ENCODE measurements around the gene PIH1D1. TPM values are rescaled to one million over a fixed set of nuclear protein-coding genes. Genes with fewer than 3 reads are reported as not detected.

The PIH1D1 gene
- total and polyA plus RNA-seq, 3 experiments from 2014 or later, result 81.8 to 138 (median 132) TPM

DNA sequence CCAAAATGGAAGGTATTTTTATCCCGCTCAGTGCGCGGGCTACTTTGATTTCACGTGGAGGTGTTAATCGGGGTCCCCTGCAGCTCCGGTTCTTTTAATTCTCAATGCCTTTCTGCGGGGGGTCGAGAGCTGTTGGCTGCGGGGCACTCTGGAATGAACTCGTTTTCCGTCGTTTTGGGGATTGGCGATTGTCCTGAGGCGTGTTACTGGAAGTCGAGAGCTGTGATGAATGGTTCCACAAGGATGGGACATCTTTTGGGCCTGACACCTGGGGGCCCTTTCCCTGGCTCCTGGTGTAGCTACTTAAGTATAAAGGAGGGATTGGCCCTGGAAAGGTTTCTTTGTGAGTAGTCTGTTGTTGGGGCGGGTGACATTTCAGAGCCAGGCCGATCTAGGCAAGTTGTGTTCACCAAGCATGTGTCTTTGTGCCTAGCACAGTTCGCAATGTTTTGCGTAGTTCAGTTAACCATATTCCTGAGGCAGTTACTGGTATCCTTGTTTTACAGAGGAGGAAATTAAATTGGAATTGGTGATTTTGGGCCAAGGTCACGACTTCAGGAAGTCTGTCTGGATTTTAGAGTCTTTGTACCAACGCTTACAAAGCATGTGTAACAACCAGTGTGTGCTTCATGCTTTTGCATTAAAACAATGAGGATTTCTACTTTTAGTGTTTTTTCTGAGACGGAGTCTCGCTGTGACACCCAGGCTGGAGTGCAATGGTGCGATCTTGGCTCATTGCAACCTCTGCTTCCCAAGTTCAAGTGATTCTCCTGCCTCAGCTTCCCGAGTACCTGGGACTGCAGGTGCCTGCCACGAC is 36.6 kb upstream of the PIH1D1 start:
- POLR2A ChIA-PET, result interaction anchor here (0.7 to 2.5 kb wide), 11 partner anchors 8 to 148 kb away, joined by 3 to 27 read pairs (median 5); partner anchors contain the start of genes ALDH16A1, FLT3LG and RPS11

DNA sequence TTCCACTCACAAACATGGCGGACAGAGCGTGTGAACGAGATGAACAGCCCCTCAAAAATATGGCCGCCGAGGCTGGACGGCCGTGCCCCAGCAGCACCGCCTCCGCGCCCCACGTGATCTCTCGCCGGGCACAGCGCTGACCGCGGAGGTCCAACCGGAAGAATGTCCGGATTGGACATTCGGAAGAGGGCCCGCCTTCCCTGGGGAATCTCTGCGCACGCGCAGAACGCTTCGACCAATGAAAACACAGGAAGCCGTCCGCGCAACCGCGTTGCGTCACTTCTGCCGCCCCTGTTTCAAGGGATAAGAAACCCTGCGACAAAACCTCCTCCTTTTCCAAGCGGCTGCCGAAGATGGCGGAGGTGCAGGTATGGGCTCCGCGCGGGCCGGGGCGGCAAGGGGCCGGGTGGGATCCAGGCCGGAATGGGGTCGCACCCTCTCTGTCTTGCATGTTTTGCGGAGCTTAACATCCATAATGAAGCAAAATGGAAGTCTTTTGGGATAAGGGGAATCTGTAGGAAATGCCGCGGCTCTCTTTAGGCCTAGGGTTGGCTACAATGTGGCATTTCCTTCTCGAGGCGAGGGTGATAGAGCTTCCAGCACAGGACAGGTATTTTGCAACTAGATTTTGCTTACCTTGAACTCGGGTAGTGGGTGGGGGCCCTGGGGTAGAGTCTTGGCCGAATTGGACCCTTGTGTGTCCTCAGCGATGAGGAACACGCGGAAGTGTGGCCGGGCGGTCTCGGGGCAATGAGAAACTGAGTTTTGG is 35.8 kb upstream of the PIH1D1 start, which contains the start of gene RPL13A:
TSS of gene RPL13A (plus strand) at position 332 of the 769 bp plus-strand sequence. CDS start at position 354, 22 bp downstream.
- peaks cover 40 to 59% (median 47%) of the 10 kb centered on the region in 3 donors for H3K4me1 Mint-ChIP-seq

More for the DNA sequence above, 36.6 kb upstream of the PIH1D1 start:
- H3K4me1 ChIP-seq (ENCODE audit: insufficient read depth, low read length), result peaks cover 46% of the 10 kb centered on the region
- H3K4me3 ChIP-seq (ENCODE audit: low read length), result peak overlapping the region; percentile 93
- peaks cover 48 to 67% (median 55%) of the 10 kb centered on the region in 3 donors for H3K4me1 Mint-ChIP-seq
- H3K27me3 Mint-ChIP-seq, result peaks cover 0 to 5% of the 10 kb centered on the region in 2 donors
- peak overlapping the region; percentile 92 for H3K27ac ChIP-seq (ENCODE audit: low read depth, low read length)
- H3K36me3 Mint-ChIP-seq, result peaks cover 14 to 87% (median 37%) of the 10 kb centered on the region in 3 donors
- H3K27me3 ChIP-seq (ENCODE audit: insufficient read depth, low read length, poor library complexity, severe bottlenecking), result no peaks in the 10 kb centered on the region
- H3K27ac Mint-ChIP-seq, result peak overlapping the region; percentile 88 to 97 (median 94)
- CTCF ChIA-PET, result interaction anchor here (0.8 to 2.9 kb wide), 13 partner anchors 8 to 190 kb away, joined by 3 to 14 read pairs (median 6); partner anchors contain the start of genes FLT3LG and RPS11
- H3K4me3 Mint-ChIP-seq, result peak overlapping the region; percentile 86 to 99 (median 97)
- no peaks in the 10 kb centered on the region for H3K9me3 ChIP-seq (ENCODE audit: low read length)
- H3K36me3 ChIP-seq (ENCODE audit: insufficient read depth, low read length), result peaks cover 51% of the 10 kb centered on the region
- H3K9me3 Mint-ChIP-seq, result peaks cover 0 to 8% (median 4%) of the 10 kb centered on the region in 5 donors
- no peak for DNase-seq

DNA sequence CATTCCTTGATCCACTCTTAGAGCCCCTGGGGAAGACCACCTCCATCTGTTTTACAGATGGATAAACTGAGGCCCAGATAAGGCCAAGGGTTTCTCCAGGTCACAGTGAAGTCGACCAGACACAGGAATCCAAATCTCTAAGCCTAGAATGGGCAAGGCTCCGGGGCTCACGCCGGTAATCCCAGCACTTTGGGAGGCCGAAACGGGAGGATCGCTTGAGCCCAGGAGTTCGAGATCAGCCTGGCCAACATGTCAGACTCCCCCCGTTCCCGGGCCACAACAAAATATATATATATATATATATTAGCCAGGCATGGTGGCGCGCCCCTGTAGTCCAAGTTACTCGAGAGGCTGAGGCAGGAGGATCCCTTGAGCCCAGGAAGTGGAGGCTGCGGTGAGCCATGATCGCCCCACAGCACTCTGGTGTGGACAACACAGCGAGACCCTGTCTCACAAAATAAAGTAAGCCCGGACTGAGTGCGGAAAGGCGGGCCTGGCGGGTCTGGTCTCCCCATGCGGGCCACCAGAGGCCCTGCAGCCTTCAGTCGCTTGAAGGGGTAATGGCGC is 35.2 kb upstream of the PIH1D1 start:
- no peak for DNase-seq
- Histone ChIP-seq H3K27ac (ENCODE audit: low read depth, low read length) (peak overlapping the region; percentile 45), H3K4me3 (ENCODE audit: low read length) (no peak overlapping the region), H3K4me1 (ENCODE audit: insufficient read depth, low read length) (peaks cover 36% of the 10 kb centered on the region), H3K36me3 (ENCODE audit: insufficient read depth, low read length) (peaks cover 37% of the 10 kb centered on the region), H3K9me3 (ENCODE audit: low read length) (no peaks in the 10 kb centered on the region), H3K27me3 (ENCODE audit: insufficient read depth, low read length, poor library complexity, severe bottlenecking) (no peaks in the 10 kb centered on the region)
- POLR2A ChIA-PET, result interaction anchor here (0.6 to 2.5 kb wide), 6 partner anchors 9 to 366 kb away, joined by 3 to 27 read pairs (median 4); partner anchors contain the start of gene RPS11
- H3K9me3 Mint-ChIP-seq, result peaks cover 0 to 2% (median 0%) of the 10 kb centered on the region in 5 donors
- peaks cover 37 to 52% (median 41%) of the 10 kb centered on the region in 3 donors for H3K4me1 Mint-ChIP-seq
- peak overlapping the region; percentile 88 to 97 (median 94) for H3K27ac Mint-ChIP-seq
- no peaks in the 10 kb centered on the region for H3K27me3 Mint-ChIP-seq
- H3K36me3 Mint-ChIP-seq, result peaks cover under 1 to 87% (median 28%) of the 10 kb centered on the region in 3 donors
- CTCF ChIA-PET, result interaction anchor here (1.0 to 1.3 kb wide), 2 partner anchors 9 to 61 kb away, joined by 3 to 5 read pairs; partner anchors contain the start of gene RPS11
- H3K4me3 Mint-ChIP-seq, result peak overlapping the region; percentile 86 to 99 (median 97)

More for the DNA sequence above, 35.8 kb upstream of the PIH1D1 start, which contains the start of gene RPL13A:
- DNase-seq, result peak; percentile 99 to 100 (median 99)
- Histone ChIP-seq H3K4me1 (ENCODE audit: insufficient read depth, low read length) (peaks cover 38% of the 10 kb centered on the region), H3K4me3 (ENCODE audit: low read length) (peak within 1 kb of the TSS; percentile 93), H3K9me3 (ENCODE audit: low read length) (no peaks in the 10 kb centered on the region), H3K36me3 (ENCODE audit: insufficient read depth, low read length) (peaks cover 43% of the 10 kb centered on the region), H3K27me3 (ENCODE audit: insufficient read depth, low read length, poor library complexity, severe bottlenecking) (no peaks in the 10 kb centered on the region), H3K27ac (ENCODE audit: low read depth, low read length) (peak within 1 kb of the TSS; percentile 92)
- peaks cover 7 to 87% (median 31%) of the 10 kb centered on the region in 3 donors for H3K36me3 Mint-ChIP-seq
- ChIA-PET POLR2A (interaction anchor here (0.6 to 2.5 kb wide), 9 partner anchors 9 to 366 kb away, joined by 3 to 27 read pairs (median 5); partner anchors contain the start of genes FLT3LG and RPS11), CTCF (interaction anchor here (0.8 to 2.9 kb wide), 10 partner anchors 9 to 191 kb away, joined by 3 to 14 read pairs (median 7); partner anchors contain the start of genes FLT3LG and RPS11)
- H3K4me3 Mint-ChIP-seq, result peak within 1 kb of the TSS; percentile 86 to 99 (median 97)
- H3K27me3 Mint-ChIP-seq, result no peaks in the 10 kb centered on the region
- H3K27ac Mint-ChIP-seq, result peak within 1 kb of the TSS; percentile 88 to 97 (median 94)
- H3K9me3 Mint-ChIP-seq, result peaks cover 0 to 2% (median 0%) of the 10 kb centered on the region in 5 donors

DNA sequence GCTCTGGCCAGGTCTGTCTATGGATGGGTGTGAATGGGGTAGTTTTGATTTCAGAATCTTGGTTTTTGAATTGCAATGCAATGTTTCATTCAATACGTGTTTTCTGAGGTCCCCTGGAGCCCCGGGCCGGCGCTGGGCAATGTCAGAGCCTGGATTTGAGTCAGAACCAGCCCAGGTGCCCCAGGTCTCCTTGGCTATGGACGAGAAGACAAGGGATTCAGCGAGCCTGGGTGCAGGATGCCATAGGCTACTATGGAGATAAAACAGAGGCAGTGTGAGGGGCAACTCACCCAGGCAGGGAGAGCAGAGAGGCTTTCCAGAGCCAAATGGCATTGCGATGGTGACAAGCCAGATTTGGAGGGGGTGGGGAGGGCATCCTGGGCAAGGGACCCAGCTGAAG is 34.6 kb upstream of the PIH1D1 start:
- POLR2A ChIA-PET, result interaction anchor here (0.5 to 1.3 kb wide), 2 partner anchors 10 to 52 kb away, joined by 3 read pairs; partner anchors contain the start of gene RPS11
- peak in 1 of 5 donors; percentile 7 for DNase-seq
- Histone ChIP-seq H3K9me3 (ENCODE audit: low read length) (no peaks in the 10 kb centered on the region), H3K4me3 (ENCODE audit: low read length) (no peak overlapping the region), H3K36me3 (ENCODE audit: insufficient read depth, low read length) (peaks cover 33% of the 10 kb centered on the region), H3K4me1 (ENCODE audit: insufficient read depth, low read length) (peaks cover 38% of the 10 kb centered on the region), H3K27me3 (ENCODE audit: insufficient read depth, low read length, poor library complexity, severe bottlenecking) (no peaks in the 10 kb centered on the region), H3K27ac (ENCODE audit: low read depth, low read length) (no peak overlapping the region)
- peaks cover 0 to 2% (median 0%) of the 10 kb centered on the region in 5 donors for H3K9me3 Mint-ChIP-seq
- CTCF ChIA-PET, result interaction anchor here (1.3 kb wide), 1 partner anchor 62 kb away, joined by 3 read pairs; no protein-coding TSS in a partner anchor
- H3K4me3 Mint-ChIP-seq, result peak overlapping the region in 1 of 7 donors; percentile 82
- peaks cover 0 to 86% (median 28%) of the 10 kb centered on the region in 3 donors for H3K36me3 Mint-ChIP-seq
- H3K27ac Mint-ChIP-seq, result peak overlapping the region in 7 of 8 donors; percentile 29 to 93 (median 68)
- H3K4me1 Mint-ChIP-seq, result peaks cover 38 to 50% (median 39%) of the 10 kb centered on the region in 3 donors
- peaks cover 0 to under 1% of the 10 kb centered on the region in 2 donors for H3K27me3 Mint-ChIP-seq

DNA sequence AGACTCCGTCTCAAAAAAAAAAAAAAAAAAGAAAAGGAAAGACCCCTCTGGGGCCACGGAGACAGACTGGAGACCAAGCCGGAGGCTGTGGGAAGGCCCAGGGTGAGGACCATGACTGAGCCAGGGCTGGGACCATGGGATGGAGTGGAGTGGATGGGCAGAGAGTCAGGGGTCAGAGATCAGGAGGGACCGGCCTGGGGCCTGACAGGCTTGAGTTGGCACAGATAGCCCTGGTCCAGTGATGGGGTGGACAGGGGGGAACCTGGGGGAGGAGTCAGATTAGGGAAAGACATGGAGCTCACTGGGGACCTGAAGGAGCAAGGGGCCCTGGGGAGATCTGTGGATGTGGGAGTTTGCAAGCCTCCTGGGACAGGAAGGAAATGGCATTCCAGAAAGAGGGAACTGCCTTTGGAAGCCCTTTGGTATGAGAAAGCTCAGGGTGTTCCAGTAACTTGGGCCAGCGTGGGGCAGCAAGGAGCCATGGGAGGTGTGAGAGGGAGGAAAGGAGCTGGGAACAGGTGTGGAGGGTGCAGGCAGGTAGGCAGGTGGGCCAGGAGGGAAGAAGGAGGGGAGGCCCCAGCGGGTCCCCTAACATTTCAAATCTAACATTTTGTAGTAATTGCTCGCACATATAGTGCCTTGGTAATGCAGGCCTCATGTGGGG is 29.5 kb upstream of the PIH1D1 start:
- H3K36me3 ChIP-seq (ENCODE audit: insufficient read depth, low read length), result peaks cover 19% of the 10 kb centered on the region

DNA sequence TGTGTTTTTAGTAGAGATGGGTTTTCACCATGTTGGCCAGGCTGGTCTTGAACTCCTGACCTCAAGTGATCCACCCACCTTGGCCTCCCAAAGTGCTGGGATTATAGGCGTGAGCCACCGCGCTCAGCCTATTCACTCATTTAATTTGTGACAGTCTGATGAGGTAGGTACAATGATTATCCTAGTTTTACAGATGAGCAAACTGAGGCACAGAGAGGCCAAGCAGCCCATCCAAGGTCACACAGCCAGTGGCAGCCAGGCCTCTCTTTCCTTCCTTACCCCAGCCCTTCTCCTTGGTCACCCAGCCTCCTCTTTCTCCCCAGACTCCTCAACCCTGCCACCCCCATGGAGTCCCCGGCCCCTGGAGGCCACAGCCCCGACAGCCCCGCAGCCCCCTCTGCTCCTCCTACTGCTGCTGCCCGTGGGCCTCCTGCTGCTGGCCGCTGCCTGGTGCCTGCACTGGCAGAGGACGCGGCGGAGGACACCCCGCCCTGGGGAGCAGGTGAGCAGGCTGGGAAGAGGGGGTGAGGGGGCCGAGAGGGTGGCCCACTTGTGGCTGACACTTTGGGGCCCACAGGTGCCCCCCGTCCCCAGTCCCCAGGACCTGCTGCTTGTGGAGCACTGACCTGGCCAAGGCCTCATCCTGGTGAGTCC is 28.5 kb upstream of the PIH1D1 start:
- H3K27ac Mint-ChIP-seq, result peak overlapping the region in 3 of 8 donors; percentile 33 to 80 (median 36)
- Histone ChIP-seq H3K36me3 (ENCODE audit: insufficient read depth, low read length) (peaks cover 17% of the 10 kb centered on the region), H3K4me3 (ENCODE audit: low read length) (no peak overlapping the region), H3K9me3 (ENCODE audit: low read length) (no peaks in the 10 kb centered on the region), H3K27ac (ENCODE audit: low read depth, low read length) (no peak overlapping the region), H3K27me3 (ENCODE audit: insufficient read depth, low read length, poor library complexity, severe bottlenecking) (no peaks in the 10 kb centered on the region), H3K4me1 (ENCODE audit: insufficient read depth, low read length) (peaks cover 29% of the 10 kb centered on the region)
- H3K9me3 Mint-ChIP-seq, result no peaks in the 10 kb centered on the region
- H3K36me3 Mint-ChIP-seq, result peaks cover 6 to 64% (median 8%) of the 10 kb centered on the region in 3 donors
- no peak overlapping the region for H3K4me3 Mint-ChIP-seq
- POLR2A ChIA-PET, result no interaction called here
- peaks cover 12 to 25% (median 15%) of the 10 kb centered on the region in 3 donors for H3K4me1 Mint-ChIP-seq
- peaks cover 0 to 4% of the 10 kb centered on the region in 2 donors for H3K27me3 Mint-ChIP-seq
- DNase-seq, result no peak
- CTCF ChIA-PET, result no interaction called here

More for the DNA sequence above, 29.5 kb upstream of the PIH1D1 start:
- H3K27ac Mint-ChIP-seq, result peak overlapping the region in 5 of 8 donors; percentile 29 to 84 (median 72)
- DNase-seq, result no peak
- Histone ChIP-seq H3K27ac (ENCODE audit: low read depth, low read length) (no peak overlapping the region), H3K27me3 (ENCODE audit: insufficient read depth, low read length, poor library complexity, severe bottlenecking) (no peaks in the 10 kb centered on the region), H3K4me3 (ENCODE audit: low read length) (no peak overlapping the region), H3K9me3 (ENCODE audit: low read length) (no peaks in the 10 kb centered on the region), H3K4me1 (ENCODE audit: insufficient read depth, low read length) (peaks cover 26% of the 10 kb centered on the region)
- peak overlapping the region in 1 of 7 donors; percentile 54 for H3K4me3 Mint-ChIP-seq
- peaks cover 3 to 66% (median 9%) of the 10 kb centered on the region in 3 donors for H3K36me3 Mint-ChIP-seq
- H3K9me3 Mint-ChIP-seq, result no peaks in the 10 kb centered on the region
- ChIA-PET CTCF (interaction anchor here (0.8 kb wide), 1 partner anchor 11 kb away, joined by 3 read pairs; no protein-coding TSS in a partner anchor), POLR2A (interaction anchor here (0.7 to 1.2 kb wide), 2 partner anchors 8 to 15 kb away, joined by 3 to 4 read pairs; no protein-coding TSS in a partner anchor)
- peaks cover 0 to 2% of the 10 kb centered on the region in 2 donors for H3K27me3 Mint-ChIP-seq
- H3K4me1 Mint-ChIP-seq, result peaks cover 6 to 20% (median 9%) of the 10 kb centered on the region in 3 donors

All from CD8-positive, alpha-beta memory T cell (primary cell).